Keratinocyte (primary cell): ENCODE measurements around the gene RPL27A.

Experiments
- CTCF ChIP-seq, 3 experiments: IDR thresholded peaks in 1 of 3; conservative IDR thresholded peaks in 1 of 3; optimal IDR thresholded peaks in 1 of 3; 2 replicates in 2 of 3; 3 replicates in 1 of 3; pipeline versions ENCODE3 to v1.5.1; 2011; ENCODE audit warnings: low read length in 3 of 3, mild to moderate bottlenecking in 3 of 3, moderate library complexity in 2 of 3, control low read depth in 1 of 3, inconsistent platforms in 1 of 3; ENCODE audit not compliant: insufficient read depth in 2 of 3; ENCODE audit errors: extremely low read depth in 1 of 3
- EZH2 ChIP-seq: IDR thresholded peaks from one replicate; pipeline ENCODE4 v1.6.1; 2012; ENCODE audit warnings: inconsistent platforms, mild to moderate bottlenecking, low read length, moderate library complexity

- TF ChIP-seq CTCF (optimal IDR thresholded peaks at IDR 0.05 in 1 of 3, IDR thresholded peaks at IDR 0.05 in 1 of 3, conservative IDR thresholded peaks at IDR 0.05 in 1 of 3; ENCODE audit: extremely low read depth in 1 of 3, insufficient read depth in 2 of 3, low read length in 3 of 3) (no peak), EZH2 (no peak)
These were observed 30.5 kb upstream of the RPL27A start for GRCh38 chr11:8652140-8652539.
